NT2/D1 (cell line): ENCODE data around the gene KRTAP10-1.

Experiments used
- SUZ12 ChIP-seq: IDR thresholded peaks from 2 replicates; pipeline ENCODE4 v1.6.1; 2011; ENCODE audit not compliant: insufficient read length, insufficient read depth; ENCODE audit errors: extremely low read depth
- YY1 ChIP-seq: IDR thresholded peaks from 2 replicates; pipeline ENCODE4 v1.6.1; 2011; ENCODE audit not compliant: insufficient read length, insufficient read depth
- ZNF274 ChIP-seq: IDR thresholded peaks from 2 replicates; pipeline ENCODE4 v1.6.1; 2011; ENCODE audit warnings: mild to moderate bottlenecking, low read depth, low read length

GRCh38 chr21:44568667-44569556 is 28.9 kb upstream of the KRTAP10-1 start:
- TF ChIP-seq YY1 (no peak), ZNF274 (no peak), SUZ12 (no peak)
